SK-N-SH treated with all-trans-retinoic acid at 6 μM for 48 hours (cell line): Measurements from ENCODE around the gene IGF2R.

ENCODE experiments used
- ATAC-seq: fragments of 200-7000 bp; cut with Tn5 transposase; 3 replicates; pipeline ENCODE4 v1.9.1; 2020; ENCODE audit warnings: mild to moderate bottlenecking, moderate library complexity
- BACH2 ChIP-seq: fragments of 250-450 bp; sonication (Bioruptor Pico); IDR thresholded peaks from 2 replicates; pipeline ENCODE4 v1.9.0; 2021; ENCODE audit warnings: mild to moderate bottlenecking, borderline replicate concordance
- CSDC2 ChIP-seq: fragments of 250-450 bp; sonication (Bioruptor Pico); IDR thresholded peaks from 2 replicates; pipeline ENCODE4 v1.5.0; 2020; ENCODE audit warnings: mild to moderate bottlenecking, moderate library complexity
- ESRRG ChIP-seq: fragments of 250-450 bp; sonication (Bioruptor Pico); IDR thresholded peaks from 2 replicates; pipeline ENCODE4 v1.6.1; 2021; ENCODE audit warnings: mild to moderate bottlenecking
- GLIS3 ChIP-seq: fragments of 250-450 bp; sonication (Bioruptor Pico); IDR thresholded peaks from 2 replicates; pipeline ENCODE4 v1.5.0; 2020; ENCODE audit warnings: mild to moderate bottlenecking, moderate library complexity
- ISL1 ChIP-seq: fragments of 250-450 bp; sonication (Bioruptor Pico); IDR thresholded peaks from 2 replicates; pipeline ENCODE4 v2.1.2; 2022; ENCODE audit warnings: mild to moderate bottlenecking, moderate library complexity
- OSR1 ChIP-seq: fragments of 250-450 bp; sonication (Bioruptor Pico); IDR thresholded peaks from 2 replicates; pipeline ENCODE4 v1.8.0; 2022; ENCODE audit warnings: moderate library complexity, mild to moderate bottlenecking, inconsistent platforms
- PPARA ChIP-seq: fragments of 250-450 bp; sonication (Bioruptor Pico); IDR thresholded peaks from 2 replicates; pipeline ENCODE4 v1.5.0; 2020; ENCODE audit warnings: mild to moderate bottlenecking, borderline replicate concordance
- RARB ChIP-seq: fragments of 250-450 bp; sonication (Bioruptor Pico); IDR thresholded peaks from 2 replicates; pipeline ENCODE4 v1.8.0; 2021; ENCODE audit warnings: mild to moderate bottlenecking, moderate library complexity
- TCF4 ChIP-seq: fragments of 250-450 bp; sonication (Bioruptor Pico); IDR thresholded peaks from 2 replicates; pipeline ENCODE4 v1.8.0; 2021; ENCODE audit warnings: mild to moderate bottlenecking, moderate library complexity, borderline replicate concordance
- ZC3H10 ChIP-seq: fragments of 250-450 bp; sonication (Bioruptor Pico); IDR thresholded peaks from 2 replicates; pipeline ENCODE4 v1.5.1; 2021; ENCODE audit warnings: mild to moderate bottlenecking, moderate library complexity
- ZFP3 ChIP-seq: fragments of 250-450 bp; sonication (Bioruptor Pico); IDR thresholded peaks from 2 replicates; pipeline ENCODE4 v1.5.0; 2020; ENCODE audit warnings: mild to moderate bottlenecking, moderate library complexity
- ZFP30 ChIP-seq: fragments of 450-650 bp; formaldehyde crosslinking; IDR thresholded peaks from 2 replicates; pipeline ENCODE4 v1.5.0; 2022; ENCODE audit warnings: mild to moderate bottlenecking, moderate library complexity
- ZNF565 ChIP-seq: fragments of 450-650 bp; formaldehyde crosslinking; conservative IDR thresholded peaks from 2 replicates; pipeline ENCODE4 v1.5.0; 2020; ENCODE audit warnings: low read depth, mild to moderate bottlenecking, moderate library complexity
- ZNF70 ChIP-seq: fragments of 450-650 bp; formaldehyde crosslinking; IDR thresholded peaks from 2 replicates; pipeline ENCODE4 v1.5.0; 2020; ENCODE audit warnings: mild to moderate bottlenecking, moderate library complexity
- ZNF8 ChIP-seq: fragments of 450-650 bp; formaldehyde crosslinking; IDR thresholded peaks from 2 replicates; pipeline ENCODE4 v1.5.0; 2020; ENCODE audit warnings: mild to moderate bottlenecking, moderate library complexity
- TF ChIP-seq, protein P1 (sequence below): fragments of 250-450 bp; sonication (Bioruptor Pico); IDR thresholded peaks from 2 replicates; pipeline ENCODE4 v1.5.1; 2020; ENCODE audit warnings: low read depth, mild to moderate bottlenecking, moderate library complexity
- TF ChIP-seq, protein P2 (sequence below): fragments of 250-450 bp; sonication (Bioruptor Pico); IDR thresholded peaks from 2 replicates; pipeline ENCODE4 v1.8.0; 2021; ENCODE audit warnings: low read depth, mild to moderate bottlenecking, moderate library complexity, borderline replicate concordance
- TF ChIP-seq, protein P3 (sequence below): fragments of 250-450 bp; sonication (Bioruptor Pico); IDR thresholded peaks from 2 replicates; pipeline ENCODE4 v1.5.0; 2020; ENCODE audit warnings: mild to moderate bottlenecking, moderate library complexity
- TF ChIP-seq, protein P4 (sequence below): fragments of 250-450 bp; sonication (Bioruptor Pico); IDR thresholded peaks from 2 replicates; pipeline ENCODE4 v1.5.1; 2021; ENCODE audit warnings: mild to moderate bottlenecking, moderate library complexity
- TF ChIP-seq, protein P5 (sequence below): fragments of 250-450 bp; sonication (Bioruptor Pico); IDR thresholded peaks from 2 replicates; pipeline ENCODE4 v1.8.0; 2020; ENCODE audit warnings: mild to moderate bottlenecking, moderate library complexity, borderline replicate concordance

Gene IGF2R

DNA sequence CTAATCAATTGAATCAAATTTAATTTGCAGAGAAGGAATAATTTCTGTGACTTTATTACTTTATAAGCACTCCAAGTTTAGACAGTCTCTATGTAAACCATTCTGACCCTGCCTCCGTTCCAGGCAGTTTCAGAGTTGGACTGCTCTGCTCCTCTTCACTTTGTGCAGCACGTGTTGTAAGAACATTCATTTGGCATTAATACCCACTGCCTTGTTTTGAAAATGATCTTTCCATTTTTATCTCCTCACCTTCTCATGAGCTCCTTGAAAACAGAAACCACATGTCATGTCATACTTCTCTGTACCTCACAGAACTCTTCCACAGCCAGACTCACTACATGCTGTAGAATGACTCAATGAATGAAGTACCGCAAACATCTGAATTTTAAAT is 178.3 kb downstream of the IGF2R start:
- ATAC-seq, result no peak
- TF ChIP-seq ESRRG, result no peak
- TF ChIP-seq, protein P1, sequence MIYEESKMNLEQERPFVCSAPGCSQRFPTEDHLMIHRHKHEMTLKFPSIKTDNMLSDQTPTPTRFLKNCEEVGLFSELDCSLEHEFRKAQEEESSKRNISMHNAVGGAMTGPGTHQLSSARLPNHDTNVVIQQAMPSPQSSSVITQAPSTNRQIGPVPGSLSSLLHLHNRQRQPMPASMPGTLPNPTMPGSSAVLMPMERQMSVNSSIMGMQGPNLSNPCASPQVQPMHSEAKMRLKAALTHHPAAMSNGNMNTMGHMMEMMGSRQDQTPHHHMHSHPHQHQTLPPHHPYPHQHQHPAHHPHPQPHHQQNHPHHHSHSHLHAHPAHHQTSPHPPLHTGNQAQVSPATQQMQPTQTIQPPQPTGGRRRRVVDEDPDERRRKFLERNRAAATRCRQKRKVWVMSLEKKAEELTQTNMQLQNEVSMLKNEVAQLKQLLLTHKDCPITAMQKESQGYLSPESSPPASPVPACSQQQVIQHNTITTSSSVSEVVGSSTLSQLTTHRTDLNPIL, result no peak
- TF ChIP-seq, all 23 proteins: peak for 0

DNA sequence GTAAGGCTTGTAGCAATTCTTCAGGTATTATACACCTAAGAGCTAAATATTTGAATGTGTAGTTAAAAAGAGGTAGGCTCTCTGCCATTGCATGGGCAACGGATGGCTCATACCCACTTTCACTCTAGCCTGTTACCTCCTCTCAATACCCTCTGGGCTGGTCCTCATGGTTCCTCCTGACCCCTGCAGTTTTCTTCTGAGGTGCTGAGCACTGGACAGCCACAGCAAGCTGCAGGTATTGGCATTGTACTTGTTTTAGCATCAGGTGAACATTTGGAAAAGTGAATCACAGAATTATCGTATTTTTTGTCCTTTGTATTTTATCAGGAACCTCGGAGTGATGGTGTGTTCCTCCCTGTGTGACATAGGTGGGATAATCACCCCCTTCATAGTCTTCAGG is 185.6 kb downstream of the IGF2R start:
- no peak for TF ChIP-seq RARB
- TF ChIP-seq, protein P2, sequence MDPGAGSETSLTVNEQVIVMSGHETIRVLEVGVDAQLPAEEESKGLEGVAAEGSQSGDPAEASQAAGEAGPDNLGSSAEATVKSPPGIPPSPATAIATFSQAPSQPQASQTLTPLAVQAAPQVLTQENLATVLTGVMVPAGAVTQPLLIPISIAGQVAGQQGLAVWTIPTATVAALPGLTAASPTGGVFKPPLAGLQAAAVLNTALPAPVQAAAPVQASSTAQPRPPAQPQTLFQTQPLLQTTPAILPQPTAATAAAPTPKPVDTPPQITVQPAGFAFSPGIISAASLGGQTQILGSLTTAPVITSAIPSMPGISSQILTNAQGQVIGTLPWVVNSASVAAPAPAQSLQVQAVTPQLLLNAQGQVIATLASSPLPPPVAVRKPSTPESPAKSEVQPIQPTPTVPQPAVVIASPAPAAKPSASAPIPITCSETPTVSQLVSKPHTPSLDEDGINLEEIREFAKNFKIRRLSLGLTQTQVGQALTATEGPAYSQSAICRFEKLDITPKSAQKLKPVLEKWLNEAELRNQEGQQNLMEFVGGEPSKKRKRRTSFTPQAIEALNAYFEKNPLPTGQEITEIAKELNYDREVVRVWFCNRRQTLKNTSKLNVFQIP (CRISPR knock-in tag), result no peak
- no peak for TF ChIP-seq OSR1
- no peak for TF ChIP-seq GLIS3 (CRISPR knock-in tag)
- no peak for TF ChIP-seq TCF4 (CRISPR knock-in tag)
- TF ChIP-seq, protein P3, sequence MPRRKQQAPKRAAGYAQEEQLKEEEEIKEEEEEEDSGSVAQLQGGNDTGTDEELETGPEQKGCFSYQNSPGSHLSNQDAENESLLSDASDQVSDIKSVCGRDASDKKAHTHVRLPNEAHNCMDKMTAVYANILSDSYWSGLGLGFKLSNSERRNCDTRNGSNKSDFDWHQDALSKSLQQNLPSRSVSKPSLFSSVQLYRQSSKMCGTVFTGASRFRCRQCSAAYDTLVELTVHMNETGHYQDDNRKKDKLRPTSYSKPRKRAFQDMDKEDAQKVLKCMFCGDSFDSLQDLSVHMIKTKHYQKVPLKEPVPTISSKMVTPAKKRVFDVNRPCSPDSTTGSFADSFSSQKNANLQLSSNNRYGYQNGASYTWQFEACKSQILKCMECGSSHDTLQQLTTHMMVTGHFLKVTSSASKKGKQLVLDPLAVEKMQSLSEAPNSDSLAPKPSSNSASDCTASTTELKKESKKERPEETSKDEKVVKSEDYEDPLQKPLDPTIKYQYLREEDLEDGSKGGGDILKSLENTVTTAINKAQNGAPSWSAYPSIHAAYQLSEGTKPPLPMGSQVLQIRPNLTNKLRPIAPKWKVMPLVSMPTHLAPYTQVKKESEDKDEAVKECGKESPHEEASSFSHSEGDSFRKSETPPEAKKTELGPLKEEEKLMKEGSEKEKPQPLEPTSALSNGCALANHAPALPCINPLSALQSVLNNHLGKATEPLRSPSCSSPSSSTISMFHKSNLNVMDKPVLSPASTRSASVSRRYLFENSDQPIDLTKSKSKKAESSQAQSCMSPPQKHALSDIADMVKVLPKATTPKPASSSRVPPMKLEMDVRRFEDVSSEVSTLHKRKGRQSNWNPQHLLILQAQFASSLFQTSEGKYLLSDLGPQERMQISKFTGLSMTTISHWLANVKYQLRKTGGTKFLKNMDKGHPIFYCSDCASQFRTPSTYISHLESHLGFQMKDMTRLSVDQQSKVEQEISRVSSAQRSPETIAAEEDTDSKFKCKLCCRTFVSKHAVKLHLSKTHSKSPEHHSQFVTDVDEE, result no peak
- TF ChIP-seq ZNF565 (CRISPR knock-in tag), result no peak
- TF ChIP-seq, protein P4, sequence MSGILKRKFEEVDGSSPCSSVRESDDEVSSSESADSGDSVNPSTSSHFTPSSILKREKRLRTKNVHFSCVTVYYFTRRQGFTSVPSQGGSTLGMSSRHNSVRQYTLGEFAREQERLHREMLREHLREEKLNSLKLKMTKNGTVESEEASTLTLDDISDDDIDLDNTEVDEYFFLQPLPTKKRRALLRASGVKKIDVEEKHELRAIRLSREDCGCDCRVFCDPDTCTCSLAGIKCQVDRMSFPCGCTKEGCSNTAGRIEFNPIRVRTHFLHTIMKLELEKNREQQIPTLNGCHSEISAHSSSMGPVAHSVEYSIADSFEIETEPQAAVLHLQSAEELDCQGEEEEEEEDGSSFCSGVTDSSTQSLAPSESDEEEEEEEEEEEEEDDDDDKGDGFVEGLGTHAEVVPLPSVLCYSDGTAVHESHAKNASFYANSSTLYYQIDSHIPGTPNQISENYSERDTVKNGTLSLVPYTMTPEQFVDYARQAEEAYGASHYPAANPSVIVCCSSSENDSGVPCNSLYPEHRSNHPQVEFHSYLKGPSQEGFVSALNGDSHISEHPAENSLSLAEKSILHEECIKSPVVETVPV (CRISPR knock-in tag), result no peak
- TF ChIP-seq ESRRG, result no peak
- TF ChIP-seq ZNF70, result no peak
- TF ChIP-seq, protein P5, sequence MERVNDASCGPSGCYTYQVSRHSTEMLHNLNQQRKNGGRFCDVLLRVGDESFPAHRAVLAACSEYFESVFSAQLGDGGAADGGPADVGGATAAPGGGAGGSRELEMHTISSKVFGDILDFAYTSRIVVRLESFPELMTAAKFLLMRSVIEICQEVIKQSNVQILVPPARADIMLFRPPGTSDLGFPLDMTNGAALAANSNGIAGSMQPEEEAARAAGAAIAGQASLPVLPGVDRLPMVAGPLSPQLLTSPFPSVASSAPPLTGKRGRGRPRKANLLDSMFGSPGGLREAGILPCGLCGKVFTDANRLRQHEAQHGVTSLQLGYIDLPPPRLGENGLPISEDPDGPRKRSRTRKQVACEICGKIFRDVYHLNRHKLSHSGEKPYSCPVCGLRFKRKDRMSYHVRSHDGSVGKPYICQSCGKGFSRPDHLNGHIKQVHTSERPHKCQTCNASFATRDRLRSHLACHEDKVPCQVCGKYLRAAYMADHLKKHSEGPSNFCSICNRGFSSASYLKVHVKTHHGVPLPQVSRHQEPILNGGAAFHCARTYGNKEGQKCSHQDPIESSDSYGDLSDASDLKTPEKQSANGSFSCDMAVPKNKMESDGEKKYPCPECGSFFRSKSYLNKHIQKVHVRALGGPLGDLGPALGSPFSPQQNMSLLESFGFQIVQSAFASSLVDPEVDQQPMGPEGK, result no peak
- no peak for TF ChIP-seq ZC3H10
- no peak for TF ChIP-seq CSDC2 (CRISPR knock-in tag)
- TF ChIP-seq BACH2 (CRISPR knock-in tag), result no peak
- TF ChIP-seq ZFP3 (CRISPR knock-in tag), result no peak
- TF ChIP-seq PPARA (CRISPR knock-in tag), result no peak
- no peak for ATAC-seq

DNA sequence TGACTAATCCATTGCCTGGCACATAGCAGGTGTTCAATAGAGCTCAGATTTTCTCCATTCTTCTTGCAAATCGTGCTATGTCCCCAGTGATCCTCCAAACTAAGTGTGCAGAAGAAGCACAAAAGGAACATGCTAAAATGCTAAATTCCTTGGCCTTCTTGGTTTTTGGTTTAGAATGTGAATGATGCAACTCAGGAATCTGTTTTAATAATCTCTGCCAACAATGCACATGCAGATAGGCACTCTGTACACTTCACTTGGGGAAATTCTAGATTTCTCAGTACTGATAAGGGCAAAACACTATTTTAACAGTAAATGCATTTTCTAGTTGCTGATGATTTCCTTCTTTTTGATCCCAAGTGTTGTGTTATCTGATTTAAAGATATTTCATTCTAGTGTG is 188.0 kb downstream of the IGF2R start:
- ATAC-seq, result no peak
- TF ChIP-seq ZNF70 (no peak), ZNF8 (CRISPR knock-in tag) (no peak), TCF4 (CRISPR knock-in tag) (no peak), ISL1 (no peak), RARB (no peak), ESRRG (no peak), ZFP30 (CRISPR knock-in tag) (no peak)
- TF ChIP-seq, protein P2 (CRISPR knock-in tag), result no peak
- TF ChIP-seq, all 23 proteins: peak for 0
